Bronchial epithelial cell (primary cell): ENCODE results near the gene OSTC. TPM values are rescaled to one million over a fixed set of nuclear protein-coding genes. Genes with fewer than 3 reads are reported as not detected.

ENCODE experiments used
- DNase-seq: peaks from one replicate; pipeline ENCODE4 v3.0.0-alpha.2; 2010; ENCODE audit warnings: low read depth
- FAIRE-seq: peaks from 2 replicates; lab custom pipeline; 2011; peaks lifted over from hg19 to GRCh38; lab: Jason Lieb, UNC
- H3K27me3 ChIP-seq: 2 replicates; pipeline ENCODE4 v1.5.1; 2011; ENCODE audit warnings: low read length; ENCODE audit not compliant: control insufficient read depth, insufficient read depth
- H3K36me3 ChIP-seq: 2 replicates; pipeline ENCODE4 v1.5.1; 2011; ENCODE audit warnings: low read length; ENCODE audit not compliant: control insufficient read depth, insufficient read depth
- H3K4me3 ChIP-seq: 2 replicates; pipeline ENCODE4 v1.5.1; 2011; ENCODE audit warnings: mild to moderate bottlenecking, low read depth, low read length, control low read depth
- CTCF ChIP-seq: IDR thresholded peaks from 2 replicates; pipeline ENCODE4 v1.5.1; 2011; ENCODE audit warnings: mild to moderate bottlenecking, moderate library complexity, low read length, control low read depth, inconsistent platforms; ENCODE audit not compliant: insufficient read depth, severe bottlenecking
- total RNA-seq: library from RNA; depleted of rRNA; stranded (reverse); fragments of >200 nt; gene quantifications from 2 replicates; pipeline ENCODE4 v1.2.1, GENCODE V29; 2014

Gene OSTC
- total RNA-seq, 1 donor from 2014 or later, result 261 TPM

- FAIRE-seq (no peak), DNase-seq (no peak)
- H3K27me3 ChIP-seq, result no peaks in the 10 kb centered on the region
- H3K36me3 ChIP-seq, result peaks cover 28% of the 10 kb centered on the region
- TF ChIP-seq CTCF, result no peak
- no peak overlapping the region for H3K4me3 ChIP-seq
Observed at GRCh38 chr4:108622022-108622421, 28.4 kb upstream of the OSTC start.

GRCh38 chr4:108622828-108623227, 27.6 kb upstream of the OSTC start:
- FAIRE-seq (no peak), DNase-seq (no peak)
- Histone ChIP-seq H3K36me3 (peaks cover 28% of the 10 kb centered on the region), H3K4me3 (no peak overlapping the region), H3K27me3 (no peaks in the 10 kb centered on the region)
- no peak for TF ChIP-seq CTCF

GRCh38 chr4:108624263-108625056, 25.9 kb upstream of the OSTC start:
- peaks cover 28% of the 10 kb centered on the region for H3K36me3 ChIP-seq

GRCh38 chr4:108626056-108626455, 24.3 kb upstream of the OSTC start:
- TF ChIP-seq CTCF, result no peak
- FAIRE-seq, result no peak
- no peak overlapping the region for H3K4me3 ChIP-seq
- peaks cover 31% of the 10 kb centered on the region for H3K36me3 ChIP-seq
- DNase-seq, result no peak
- no peaks in the 10 kb centered on the region for H3K27me3 ChIP-seq

More at GRCh38 chr4:108624263-108625056, 25.9 kb upstream of the OSTC start:
- Histone ChIP-seq H3K27me3 (no peaks in the 10 kb centered on the region), H3K4me3 (no peak overlapping the region)
- DNase-seq (no peak), FAIRE-seq (no peak)
- no peak for TF ChIP-seq CTCF

GRCh38 chr4:108628411-108628810, 22.0 kb upstream of the OSTC start:
- FAIRE-seq (no peak), DNase-seq (no peak)

More at GRCh38 chr4:108628411-108628810, 22.0 kb upstream of the OSTC start:
- Histone ChIP-seq H3K36me3 (peaks cover 19% of the 10 kb centered on the region), H3K27me3 (no peaks in the 10 kb centered on the region), H3K4me3 (no peak overlapping the region)
- TF ChIP-seq CTCF, result no peak
